Endothelial cell of umbilical vein (primary cell): ENCODE results near the gene DESI2. TPM values are rescaled to one million over a fixed set of nuclear protein-coding genes. Genes with fewer than 3 reads are reported as not detected.

Experiments used
- BruUV-seq: library from RNA; stranded (reverse); fragments of 400-500 nt; replicated peaks from 2 replicates; lab custom pipeline; 2021; lab: Mats Ljungman, UMichigan
- CTCF ChIA-PET: fragments of 300-600, 350-600 bp; sonication (Branson Sonifier 250); formaldehyde crosslinking; loops from one replicate; lab custom pipeline; 2021; ENCODE audit warnings: antibody characterized with exemption, inconsistent platforms; lab: Charles Lee
- POLR2A ChIA-PET: fragments of 300-600, 350-600 bp; sonication (Branson Sonifier 250); formaldehyde crosslinking; loops from one replicate; lab custom pipeline; 2021; ENCODE audit warnings: antibody characterized with exemption, inconsistent platforms; lab: Charles Lee
- DNase-seq: peaks from one replicate; pipeline ENCODE4 v3.0.0-alpha.2; 2011; ENCODE audit warnings: low read depth, low spot score
- FAIRE-seq: peaks from 2 replicates; lab custom pipeline; 2011; peaks lifted over from hg19 to GRCh38; lab: Jason Lieb, UNC
- H2AFZ ChIP-seq: 2 replicates; pipeline ENCODE4 v1.6.0; 2012; ENCODE audit warnings: low read depth, low read length, control low read depth, inconsistent platforms
- H3K27ac ChIP-seq: 2 replicates; pipeline ENCODE4 v1.5.1; 2011; ENCODE audit warnings: low read depth, mild to moderate bottlenecking, control low read depth, low read length, moderate library complexity; ENCODE audit not compliant: insufficient read depth
- H3K27me3 ChIP-seq, 2 experiments: 2 replicates each; pipeline versions ENCODE4 v1.6.0 to v1.6.1; 2011; ENCODE audit warnings: low read length in 2 of 2, mixed read lengths in 1 of 2; ENCODE audit not compliant: control insufficient read depth in 2 of 2, insufficient read depth in 2 of 2
- H3K36me3 ChIP-seq, 2 experiments: 2 replicates in 1 of 2; 3 replicates in 1 of 2; pipeline ENCODE4 v1.5.1; 2011; ENCODE audit warnings: low read length in 2 of 2, mild to moderate bottlenecking in 1 of 2, moderate library complexity in 1 of 2; ENCODE audit not compliant: control insufficient read depth in 2 of 2, insufficient read depth in 2 of 2; ENCODE audit errors: extremely low read depth in 1 of 2
- H3K4me1 ChIP-seq: 3 replicates; pipeline ENCODE4 v1.5.1; 2011; ENCODE audit warnings: mild to moderate bottlenecking, low read length; ENCODE audit not compliant: control insufficient read depth, insufficient read depth; ENCODE audit errors: extremely low read depth
- H3K4me2 ChIP-seq: 2 replicates; pipeline ENCODE4 v1.6.1; 2011; ENCODE audit warnings: low read length, control low read depth, mixed read lengths; ENCODE audit not compliant: insufficient read depth
- H3K4me3 ChIP-seq, 3 experiments: fragments of 200-600 bp in 1 of 3; sonication (generic), shearing (Covaris generic) in 1 of 3; replicated peaks in 1 of 3; 2 replicates each; pipeline ENCODE4 v1.5.1; 2011 to 2016; ENCODE audit warnings: control low read depth in 3 of 3, low read length in 3 of 3, mild to moderate bottlenecking in 2 of 3, inconsistent platforms in 1 of 3, low read depth in 1 of 3, moderate library complexity in 1 of 3; ENCODE audit not compliant: insufficient read depth in 1 of 3
- H3K79me2 ChIP-seq: 2 replicates; pipeline ENCODE4 v1.6.0; 2012; ENCODE audit warnings: low read length, inconsistent platforms; ENCODE audit not compliant: control insufficient read depth, insufficient read depth
- H3K9ac ChIP-seq: replicated peaks from 2 replicates; pipeline ENCODE3; 2011; ENCODE audit warnings: low read length, control low read depth; ENCODE audit not compliant: insufficient read depth; ENCODE audit errors: extremely low read depth
- H3K9me1 ChIP-seq: replicated peaks from 3 replicates; pipeline ENCODE4 v1.6.0; 2011; ENCODE audit warnings: mild to moderate bottlenecking, low read length; ENCODE audit not compliant: control insufficient read depth, insufficient read depth; ENCODE audit errors: extremely low read depth
- H3K9me3 ChIP-seq: replicated peaks from 2 replicates; pipeline ENCODE4 v1.5.1; 2012; ENCODE audit warnings: low read length, inconsistent platforms; ENCODE audit not compliant: control insufficient read depth, insufficient read depth
- H4K20me1 ChIP-seq: replicated peaks from 2 replicates; pipeline ENCODE3; 2011; ENCODE audit warnings: mild to moderate bottlenecking, low read length; ENCODE audit not compliant: control insufficient read depth, insufficient read depth; ENCODE audit errors: extremely low read depth
- CTCF ChIP-seq, 2 donors: IDR thresholded peaks; 1 replicate in 1 of 2; 2 replicates in 1 of 2; pipeline ENCODE4 v1.5.1; 2011; ENCODE audit warnings: low read length in 2 of 2, mild to moderate bottlenecking in 2 of 2, moderate library complexity in 2 of 2, control low read depth in 1 of 2, inconsistent platforms in 1 of 2, low read depth in 1 of 2; ENCODE audit not compliant: insufficient read depth in 1 of 2; ENCODE audit errors: extremely low read depth in 1 of 2
- EZH2 ChIP-seq: IDR thresholded peaks from 2 replicates; pipeline ENCODE4 v1.6.1; 2012; ENCODE audit warnings: borderline replicate concordance, low read depth, mild to moderate bottlenecking, moderate library complexity, low read length, inconsistent platforms; ENCODE audit not compliant: severe bottlenecking
- FOS ChIP-seq: IDR thresholded peaks from 2 replicates; pipeline ENCODE4 v1.6.1; 2011; ENCODE audit warnings: mild to moderate bottlenecking, low read length, moderate library complexity, borderline replicate concordance; ENCODE audit not compliant: insufficient read depth
- GATA2 ChIP-seq: IDR thresholded peaks from 2 replicates; pipeline ENCODE4 v1.7.0; 2011; ENCODE audit warnings: low read depth, mild to moderate bottlenecking, moderate library complexity, mixed read lengths, low read length; ENCODE audit not compliant: insufficient read length, insufficient read depth
- JUN ChIP-seq: IDR thresholded peaks from 2 replicates; pipeline ENCODE4 v1.6.1; 2011; ENCODE audit warnings: borderline replicate concordance, low read depth; ENCODE audit not compliant: insufficient read length, insufficient read depth
- MAX ChIP-seq: IDR thresholded peaks from 2 replicates; pipeline ENCODE4 v1.6.1; 2011; ENCODE audit not compliant: insufficient read depth, insufficient read length
- MYC ChIP-seq: IDR thresholded peaks from one replicate; pipeline ENCODE4 v1.6.1; 2011; ENCODE audit warnings: mild to moderate bottlenecking, low read depth, low read length
- POLR2A ChIP-seq: IDR thresholded peaks from 2 replicates; pipeline ENCODE4 v1.6.1; 2012; ENCODE audit warnings: low read depth, mild to moderate bottlenecking, control low read depth, low read length
- POLR2AphosphoS5 ChIP-seq: IDR thresholded peaks from 2 replicates; pipeline ENCODE4 v1.6.1; 2012; ENCODE audit warnings: low read depth, mild to moderate bottlenecking, control low read depth, low read length, moderate library complexity; ENCODE audit not compliant: insufficient read depth
- dilution Hi-C: fragments of 300-500 bp; cut with MboI; formaldehyde crosslinking; loops from one replicate; pipeline ENCODE4 v1.15.0; 2019; ENCODE audit warnings: low sequenced_read_pairs; ENCODE audit not compliant: extremely low pct_ligation_motif_present
- intact Hi-C: fragments of 100-400 bp; cut with micrococcal nuclease; formaldehyde crosslinking; loops from one replicate; pipeline ENCODE4 v1.10.0; 2022
- polyA plus RNA-seq, 4 experiments: library from polyadenylated mRNA; depleted of rRNA in 3 of 4; stranded (reverse) in 3 of 4; unstranded in 1 of 4; fragments of >200 nt; gene quantifications; 2 replicates each; pipeline versions ENCODE4 v1.2.1 to v1.2.3, GENCODE V29; 2011 to 2012; ENCODE audit warnings: missing spikeins in 1 of 4
- total RNA-seq: library from RNA; stranded (reverse); gene quantifications from 2 replicates; pipeline ENCODE4 v1.2.3, GENCODE V29; 2021

DESI2 gene
- total and polyA plus RNA-seq, 2 donors (not counting 3 experiments of a cell fraction or from before 2014, with no cell fraction given): 22.9 to 37.2 TPM

- H3K27ac ChIP-seq: no peak overlapping the region
- intact Hi-C loops: no loop called here
- H3K9me1 ChIP-seq: no peaks in the 10 kb centered on the region
- H3K4me1 ChIP-seq: no peaks in the 10 kb centered on the region
- no peaks in the 10 kb centered on the region for H4K20me1 ChIP-seq
- H3K36me3 ChIP-seq: no peaks in the 10 kb centered on the region
- no TSS peak for BruUV-seq
- POLR2A ChIA-PET: no interaction called here
- CTCF ChIA-PET: no interaction called here
- H3K9me3 ChIP-seq: no peaks in the 10 kb centered on the region
- FAIRE-seq (no peak), DNase-seq (no peak)
- peaks cover 9 to 12% of the 10 kb centered on the region in 2 experiments for H3K27me3 ChIP-seq
- TF ChIP-seq CTCF (IDR thresholded peaks at IDR 0.05; ENCODE audit: extremely low read depth in 1 of 2, insufficient read depth in 1 of 2, low read depth in 1 of 2, low read length in 2 of 2): no peak
- TF ChIP-seq GATA2: no peak
- no peak for TF ChIP-seq FOS
- no peak for TF ChIP-seq JUN
- TF ChIP-seq MYC: no peak
- no peak for TF ChIP-seq POLR2A
- no peak for TF ChIP-seq EZH2
- no peak for TF ChIP-seq MAX
- no peak for TF ChIP-seq POLR2AphosphoS5
- dilution Hi-C loops: no loop called here
- no peak overlapping the region for H3K4me2 ChIP-seq
- no peaks in the 10 kb centered on the region for H3K79me2 ChIP-seq
- H3K9ac ChIP-seq: no peak overlapping the region
- H2AFZ ChIP-seq: no peak overlapping the region
- H3K4me3 ChIP-seq: no peak overlapping the region
These were observed 7.5 kb upstream of the DESI2 start for GRCh38 chr1:244645414-244645813.
